Lower lobe of right lung (tissue), 2 donors: ENCODE results near the gene SF3B6. TPM values are rescaled to one million over a fixed set of nuclear protein-coding genes. Genes with fewer than 3 reads are reported as not detected.
A peak's percentile ranks its signal among the peaks of the same experiment; 100 is the strongest.
"Not testable (repeated sequence)": the region's sequence is repeated elsewhere in the genome, so short reads cannot be mapped to it uniquely, and the experiment has no call there.

ENCODE experiments used
- ATAC-seq, 2 donors: fragments of 200-7000 bp; cut with Tn5 transposase; one replicate each; pipeline ENCODE4 v1.9.1; 2020 to 2022; ENCODE audit warnings: mild to moderate bottlenecking in 2 of 2, moderate library complexity in 2 of 2
- DNase-seq: peaks from one replicate; pipeline ENCODE4 v3.0.0-alpha.2; 2020
- H3K27ac ChIP-seq: fragments of 200-600 bp; one replicate; pipeline ENCODE4 v1.8.0; 2022
- H3K27me3 ChIP-seq: fragments of 200-600 bp; one replicate; pipeline ENCODE4 v1.8.0; 2022; ENCODE audit warnings: low read depth
- H3K36me3 ChIP-seq: fragments of 200-600 bp; one replicate; pipeline ENCODE4 v1.8.0; 2022; ENCODE audit warnings: mild to moderate bottlenecking
- H3K4me1 ChIP-seq: fragments of 200-600 bp; one replicate; pipeline ENCODE4 v1.8.0; 2022
- H3K4me3 ChIP-seq: fragments of 200-600 bp; one replicate; pipeline ENCODE4 v1.8.0; 2022; ENCODE audit warnings: mild to moderate bottlenecking
- H3K9me3 ChIP-seq: fragments of 200-600 bp; one replicate; pipeline ENCODE4 v1.8.0; 2022
- CTCF ChIP-seq: fragments of 200-600 bp; IDR thresholded peaks from one replicate; pipeline ENCODE4 v1.8.0; 2022; ENCODE audit warnings: antibody characterized with exemption, mild to moderate bottlenecking
- intact Hi-C: fragments of 100-400 bp; cut with DNase I; formaldehyde crosslinking; loops from one replicate; pipeline ENCODE4 v1.11.0; 2022
- total RNA-seq: library from RNA; stranded (reverse); fragmentation: NEBNext Ultra II Directional; extraction: Animal tissue kit (Norgen Biotek cat#: 25700); gene quantifications from one replicate; pipeline ENCODE4 v1.2.1, GENCODE V29; 2021
- donor health status: DM: no; HTN: yes; CAD: no; lungs with severe emphysema.

The SF3B6 gene
- total RNA-seq, 1 donor from 2014 or later, result 65.5 TPM

GRCh38 chr2:24110660-24111303, 34.7 kb upstream of the SF3B6 start:
- no peak for TF ChIP-seq CTCF
- Histone ChIP-seq H3K36me3 (no peaks in the 10 kb centered on the region), H3K4me1 (no peaks in the 10 kb centered on the region), H3K27ac (no peak overlapping the region), H3K27me3 (no peaks in the 10 kb centered on the region), H3K9me3 (peaks cover 2% of the 10 kb centered on the region), H3K4me3 (no peak overlapping the region)
- intact Hi-C loops, result no loop called here
- peak; percentile 56 to 57 for ATAC-seq
- DNase-seq, result no peak

GRCh38 chr2:24109431-24109830, 33.3 kb upstream of the SF3B6 start:
- H3K27me3 ChIP-seq, DNase-seq, H3K36me3 ChIP-seq, H3K9me3 ChIP-seq, intact Hi-C loops, H3K4me1 ChIP-seq, H3K27ac ChIP-seq, ATAC-seq, H3K4me3 ChIP-seq: not testable (repeated sequence)

GRCh38 chr2:24107336-24107735, 31.2 kb upstream of the SF3B6 start:
- Histone ChIP-seq H3K4me1 (no peaks in the 10 kb centered on the region), H3K27ac (no peak overlapping the region), H3K9me3 (peaks cover 2% of the 10 kb centered on the region), H3K4me3 (no peak overlapping the region), H3K27me3 (no peaks in the 10 kb centered on the region), H3K36me3 (no peaks in the 10 kb centered on the region)
- DNase-seq, result no peak
- TF ChIP-seq CTCF, result no peak
- no peak for ATAC-seq
- intact Hi-C loops, result no loop called here

- no peaks in the 10 kb centered on the region for H3K27me3 ChIP-seq
- no peak for TF ChIP-seq CTCF
- no peak for ATAC-seq
Measured at GRCh38 chr2:24106786-24107185, 30.7 kb upstream of the SF3B6 start.

GRCh38 chr2:24105816-24106215, 29.7 kb upstream of the SF3B6 start:
- ATAC-seq, result no peak
- peaks cover 2% of the 10 kb centered on the region for H3K9me3 ChIP-seq
- intact Hi-C loops, result no loop called here

More at GRCh38 chr2:24106786-24107185, 30.7 kb upstream of the SF3B6 start:
- DNase-seq, result no peak
- no peak overlapping the region for H3K4me3 ChIP-seq
- H3K9me3 ChIP-seq, result peaks cover 2% of the 10 kb centered on the region
- H3K36me3 ChIP-seq, result no peaks in the 10 kb centered on the region
- H3K4me1 ChIP-seq, result no peaks in the 10 kb centered on the region
- no peak overlapping the region for H3K27ac ChIP-seq
- intact Hi-C loops, result no loop called here

More at GRCh38 chr2:24105816-24106215, 29.7 kb upstream of the SF3B6 start:
- no peak for TF ChIP-seq CTCF
- no peak overlapping the region for H3K4me3 ChIP-seq
- DNase-seq, result no peak
- no peaks in the 10 kb centered on the region for H3K4me1 ChIP-seq
- no peaks in the 10 kb centered on the region for H3K36me3 ChIP-seq
- no peak overlapping the region for H3K27ac ChIP-seq
- H3K27me3 ChIP-seq, result no peaks in the 10 kb centered on the region
